Middle frontal gyrus (tissue), 1 donor: ENCODE data around the gene PHF12.

Source experiments
- DNase-seq: peaks from one replicate; pipeline ENCODE4 v3.0.0-alpha.2; 2015; ENCODE audit warnings: low spot score; ENCODE audit errors: extremely low spot score

Gene PHF12

GRCh38 chr17:28951428-28951990 is at the start of gene PHF12:
Gene PHF12, minus strand, starts transcription at chr17:28951518. Its CDS starts 558 bp downstream, at chr17:28950960.
- peak; percentile 99 for DNase-seq

- DNase-seq: no peak
Measured at GRCh38 chr17:29000973-29001372, 49.7 kb upstream of the PHF12 start.

GRCh38 chr17:28999206-28999605 is 47.9 kb upstream of the PHF12 start:
- DNase-seq: no peak

GRCh38 chr17:28997806-28998205 is 46.5 kb upstream of the PHF12 start:
- DNase-seq: no peak

GRCh38 chr17:28996554-28997096 is 45.3 kb upstream of the PHF12 start:
- no peak for DNase-seq

GRCh38 chr17:28993645-28994426 is 42.5 kb upstream of the PHF12 start:
- DNase-seq: no peak

GRCh38 chr17:28992625-28993600 is 41.6 kb upstream of the PHF12 start:
- DNase-seq: no peak

- DNase-seq: no peak
Measured at GRCh38 chr17:28992185-28992584, 40.9 kb upstream of the PHF12 start.

- DNase-seq: no peak
Measured at GRCh38 chr17:28991779-28992178, 40.5 kb upstream of the PHF12 start.

GRCh38 chr17:28989028-28989427 is 37.7 kb upstream of the PHF12 start:
- DNase-seq: no peak

GRCh38 chr17:28988475-28988874 is 37.2 kb upstream of the PHF12 start:
- DNase-seq: no peak

- DNase-seq: no peak
Measured at GRCh38 chr17:28986714-28987655, 35.7 kb upstream of the PHF12 start.

- DNase-seq: no peak
Measured at GRCh38 chr17:28985950-28986713, 34.8 kb upstream of the PHF12 start.

GRCh38 chr17:28983286-28984230 is 32.2 kb upstream of the PHF12 start:
- DNase-seq: peak; percentile 58

- no peak for DNase-seq
Measured at GRCh38 chr17:28982131-28982793, 30.9 kb upstream of the PHF12 start.

GRCh38 chr17:28978356-28978964 is 27.1 kb upstream of the PHF12 start:
- DNase-seq: no peak

GRCh38 chr17:28977659-28978355 is 26.5 kb upstream of the PHF12 start:
- no peak for DNase-seq
